ENCODE measurements around the gene DCHS1.

- TF ChIP-seq CTCF (IDR thresholded peaks at IDR 0.05) = no peak
- no peak for TF ChIP-seq EP300 (IDR thresholded peaks at IDR 0.05)
- TF ChIP-seq, protein P1, sequence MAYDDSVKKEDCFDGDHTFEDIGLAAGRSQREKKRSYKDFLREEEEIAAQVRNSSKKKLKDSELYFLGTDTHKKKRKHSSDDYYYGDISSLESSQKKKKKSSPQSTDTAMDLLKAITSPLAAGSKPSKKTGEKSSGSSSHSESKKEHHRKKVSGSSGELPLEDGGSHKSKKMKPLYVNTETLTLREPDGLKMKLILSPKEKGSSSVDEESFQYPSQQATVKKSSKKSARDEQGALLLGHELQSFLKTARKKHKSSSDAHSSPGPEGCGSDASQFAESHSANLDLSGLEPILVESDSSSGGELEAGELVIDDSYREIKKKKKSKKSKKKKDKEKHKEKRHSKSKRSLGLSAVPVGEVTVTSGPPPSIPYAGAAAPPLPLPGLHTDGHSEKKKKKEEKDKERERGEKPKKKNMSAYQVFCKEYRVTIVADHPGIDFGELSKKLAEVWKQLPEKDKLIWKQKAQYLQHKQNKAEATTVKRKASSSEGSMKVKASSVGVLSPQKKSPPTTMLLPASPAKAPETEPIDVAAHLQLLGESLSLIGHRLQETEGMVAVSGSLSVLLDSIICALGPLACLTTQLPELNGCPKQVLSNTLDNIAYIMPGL (CRISPR knock-in tag; IDR thresholded peaks at IDR 0.05; ENCODE audit: borderline replicate concordance) = no peak
- no peak for TF ChIP-seq POLR2A (IDR thresholded peaks at IDR 0.05; ENCODE audit: low read length)
- TF ChIP-seq, protein P2, sequence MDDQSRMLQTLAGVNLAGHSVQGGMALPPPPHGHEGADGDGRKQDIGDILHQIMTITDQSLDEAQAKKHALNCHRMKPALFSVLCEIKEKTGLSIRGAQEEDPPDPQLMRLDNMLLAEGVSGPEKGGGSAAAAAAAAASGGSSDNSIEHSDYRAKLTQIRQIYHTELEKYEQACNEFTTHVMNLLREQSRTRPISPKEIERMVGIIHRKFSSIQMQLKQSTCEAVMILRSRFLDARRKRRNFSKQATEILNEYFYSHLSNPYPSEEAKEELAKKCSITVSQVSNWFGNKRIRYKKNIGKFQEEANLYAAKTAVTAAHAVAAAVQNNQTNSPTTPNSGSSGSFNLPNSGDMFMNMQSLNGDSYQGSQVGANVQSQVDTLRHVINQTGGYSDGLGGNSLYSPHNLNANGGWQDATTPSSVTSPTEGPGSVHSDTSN (IDR thresholded peaks at IDR 0.05) = no peak
- TF ChIP-seq MAZ (IDR thresholded peaks at IDR 0.05; ENCODE audit: borderline replicate concordance, low read depth, low read length) = no peak
- TF ChIP-seq RFX5 (IDR thresholded peaks at IDR 0.05) = no peak
These were observed 27.8 kb downstream of the DCHS1 start for GRCh38 chr11:6627762-6628241.

All from A549 (cell line).